Psoas muscle (tissue), 8 donors: Measurements from ENCODE around the gene GPR62. TPM values are rescaled to one million over a fixed set of nuclear protein-coding genes. Genes with fewer than 3 reads are reported as not detected.

Experiments used
- ATAC-seq, 4 donors: fragments of 200-7000 bp; cut with Tn5 transposase; one replicate each; pipeline ENCODE4 v1.9.1; 2020; ENCODE audit warnings: moderate library complexity in 3 of 4, mild to moderate bottlenecking in 2 of 4
- DNase-seq, 2 donors: peaks; one replicate each; pipeline ENCODE4 v3.0.0-alpha.2; 2020
- H3K27ac ChIP-seq: fragments of 200-600 bp; one replicate; pipeline ENCODE4 v1.8.0; 2022
- H3K27me3 ChIP-seq, 3 donors: fragments of 200-600 bp in 1 of 3; one replicate each; pipeline versions ENCODE4 v1.6.1 to v1.8.0; 2013 to 2022; ENCODE audit warnings: low read length in 2 of 3, mild to moderate bottlenecking in 2 of 3, moderate library complexity in 1 of 3; ENCODE audit not compliant: insufficient read depth in 3 of 3
- H3K36me3 ChIP-seq, 2 donors: fragments of 200-600 bp in 1 of 2; one replicate each; pipeline versions ENCODE4 v1.6.1 to v1.8.0; 2013 to 2022; ENCODE audit warnings: low read depth in 1 of 2, mild to moderate bottlenecking in 1 of 2, moderate library complexity in 1 of 2; ENCODE audit not compliant: insufficient read depth in 1 of 2
- H3K4me1 ChIP-seq: fragments of 200-600 bp; one replicate; pipeline ENCODE4 v1.8.0; 2022
- H3K4me3 ChIP-seq: fragments of 200-600 bp; one replicate; pipeline ENCODE4 v1.8.0; 2022; ENCODE audit warnings: mild to moderate bottlenecking
- H3K9me3 ChIP-seq: fragments of 200-600 bp; one replicate; pipeline ENCODE4 v1.8.0; 2022
- CTCF ChIP-seq: fragments of 200-600 bp; IDR thresholded peaks from one replicate; pipeline ENCODE4 v1.8.0; 2022; ENCODE audit warnings: antibody characterized with exemption
- WGBS, 3 donors: extraction: QIAGEN DNeasy Blood & Tissue Kit; methylation state at CpG; one replicate each; pipeline versions ENCODE4 v1.1.6 to v1.1.7; 2013; 5-methylcytosine and 5-hydroxymethylcytosine counted together
- intact Hi-C, 2 donors: fragments of 100-400 bp; cut with DNase I; formaldehyde crosslinking; loops; one replicate each; pipeline versions ENCODE4 v1.11.0 to v1.14.2; 2022
- polyA plus RNA-seq, 3 donors: library from polyadenylated mRNA; stranded (reverse); fragments of 200-250 nt; gene quantifications; one replicate each; pipeline ENCODE4 v1.2.3, GENCODE V29; 2013
- total RNA-seq, 4 donors: library from RNA; stranded (reverse); fragmentation: NEBNext Ultra II Directional in 2 of 4; extraction: Animal tissue kit (Norgen Biotek cat#: 25700) in 2 of 4; gene quantifications; one replicate each; pipeline versions ENCODE4 v1.2.1 to v1.2.4, GENCODE V29; 2021 to 2023
- donor health status: healthy with polysubstance abuse.
- donor health status: DM: no; HTN: no; CAD: no; lungs with moderate emphysema.
- donor health status: Bipolar disorder and iron deficiency.
- donor health status: healthy.
- donor health status: DM: yes; HTN: yes; CAD: no.
- donor health status: DM: no; HTN: no; CAD: no.
- donor health status: DM: no; HTN: no; CAD: no.
- donor health status: DM: yes; HTN: yes; CAD: no.

Gene GPR62
- total and polyA plus RNA-seq, 7 donors, result 0.04 to 0.93 (median 0.20) TPM

- H3K36me3 ChIP-seq, result peaks cover 0 to 53% of the 10 kb centered on the region in 2 donors
- ATAC-seq (no peak), DNase-seq (no peak)
Measured at GRCh38 chr3:51945926-51946705, 9.1 kb upstream of the GPR62 start.

GRCh38 chr3:51946796-51947195, 8.4 kb upstream of the GPR62 start:
- intact Hi-C loops, result no loop called here
- DNase-seq (no peak), ATAC-seq (no peak)
- no peak for TF ChIP-seq CTCF
- 66 to 78% (median 72%) methylated on average over 3 to 4 of the region's 4 CpGs for WGBS, 3 donors
- no peaks in the 10 kb centered on the region for H3K9me3 ChIP-seq
- H3K27me3 ChIP-seq, result no peaks in the 10 kb centered on the region
- H3K4me1 ChIP-seq, result peaks cover 9% of the 10 kb centered on the region
- H3K36me3 ChIP-seq, result peaks cover 0 to 56% of the 10 kb centered on the region in 2 donors
- no peak overlapping the region for H3K27ac ChIP-seq
- H3K4me3 ChIP-seq, result no peak overlapping the region

More at GRCh38 chr3:51945926-51946705, 9.1 kb upstream of the GPR62 start:
- TF ChIP-seq CTCF, result no peak
- intact Hi-C loops, result no loop called here
- no peaks in the 10 kb centered on the region for H3K9me3 ChIP-seq
- 89 to 92% (median 90%) methylated on average over 14 of the region's 14 CpGs for WGBS, 3 donors
- H3K27me3 ChIP-seq, result no peaks in the 10 kb centered on the region
- H3K4me1 ChIP-seq, result peaks cover 11% of the 10 kb centered on the region
- no peak overlapping the region for H3K27ac ChIP-seq
- H3K4me3 ChIP-seq, result no peak overlapping the region

- intact Hi-C loops, result no loop called here
- no peak for DNase-seq
- H3K9me3 ChIP-seq, result no peaks in the 10 kb centered on the region
Measured at GRCh38 chr3:51947215-51947900, 7.8 kb upstream of the GPR62 start.

GRCh38 chr3:51948016-51948580, 7.1 kb upstream of the GPR62 start:
- no peak for TF ChIP-seq CTCF
- ATAC-seq (no peak), DNase-seq (no peak)
- no peak overlapping the region for H3K27ac ChIP-seq
- intact Hi-C loops, result no loop called here
- 89 to 95% (median 89%) methylated on average over 10 of the region's 10 CpGs for WGBS, 3 donors
- H3K27me3 ChIP-seq, result no peaks in the 10 kb centered on the region
- no peak overlapping the region for H3K4me3 ChIP-seq
- H3K4me1 ChIP-seq, result peaks cover 4% of the 10 kb centered on the region
- H3K9me3 ChIP-seq, result no peaks in the 10 kb centered on the region
- peaks cover 0 to 56% of the 10 kb centered on the region in 2 donors for H3K36me3 ChIP-seq

More at GRCh38 chr3:51947215-51947900, 7.8 kb upstream of the GPR62 start:
- no peaks in the 10 kb centered on the region for H3K27me3 ChIP-seq
- 69 to 79% (median 74%) methylated on average over 10 to 13 of the region's 13 CpGs for WGBS, 3 donors
- H3K36me3 ChIP-seq, result peaks cover 0 to 56% of the 10 kb centered on the region in 2 donors
- no peak overlapping the region for H3K27ac ChIP-seq
- peaks cover 9% of the 10 kb centered on the region for H3K4me1 ChIP-seq
- TF ChIP-seq CTCF, result no peak
- no peak for ATAC-seq
- no peak overlapping the region for H3K4me3 ChIP-seq
